GM11168 (cell line): ENCODE data around the gene NUMA1.

Source experiments
- in situ Hi-C: fragments of 300-500 bp; cut with MboI; formaldehyde crosslinking; loops from one replicate; pipeline ENCODE4 v1.12.0; 2022; ENCODE audit warnings: low sequenced_read_pairs; ENCODE audit not compliant: unreplicated experiment

NUMA1 gene

DNA sequence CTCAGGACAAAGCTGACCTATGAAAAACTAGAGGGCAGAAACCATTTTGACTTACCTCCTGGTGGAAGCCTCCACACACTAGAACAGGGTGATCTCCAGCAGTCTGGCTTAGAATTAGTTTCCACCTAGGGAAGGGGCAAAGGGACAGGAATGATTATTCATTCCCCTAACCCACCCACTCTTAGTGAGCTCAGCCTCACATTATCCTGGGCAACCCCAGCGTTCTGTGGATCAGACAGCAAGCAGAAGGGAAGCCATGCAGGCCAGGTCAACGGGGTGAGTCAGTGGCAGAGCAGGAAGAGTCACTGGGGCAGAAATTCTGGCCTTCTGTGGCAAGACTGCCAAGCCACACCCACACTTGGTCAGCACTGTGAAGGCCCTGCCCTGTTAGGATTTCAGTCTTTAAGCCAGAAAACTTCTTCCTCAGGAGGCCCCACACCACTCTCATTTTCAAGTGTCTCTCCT, 10.5 kb downstream of the NUMA1 start:
- in situ Hi-C loops, result no loop called here

- in situ Hi-C loops, result no loop called here
Observed at GRCh38 chr11:72069200-72069599, 11.1 kb downstream of the NUMA1 start.

DNA sequence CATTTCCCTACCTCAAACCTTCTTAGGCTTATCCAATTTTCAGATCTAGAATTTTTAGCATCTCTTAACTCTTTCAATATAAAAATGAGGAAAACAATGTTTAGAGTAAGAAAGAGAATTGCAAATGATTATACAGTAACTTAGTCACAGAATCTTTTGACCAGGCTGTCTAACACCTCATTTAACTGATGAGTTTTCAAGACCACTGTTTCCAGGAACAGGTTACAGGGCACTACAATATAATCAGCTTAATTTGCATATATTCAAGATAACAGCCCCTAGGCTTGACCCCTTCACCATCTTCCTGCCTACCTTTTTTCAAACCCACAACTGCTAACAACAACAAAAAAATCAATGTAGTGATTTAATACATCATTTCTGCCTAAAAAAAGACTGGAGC, 12.7 kb downstream of the NUMA1 start:
- in situ Hi-C loops, result no loop called here

DNA sequence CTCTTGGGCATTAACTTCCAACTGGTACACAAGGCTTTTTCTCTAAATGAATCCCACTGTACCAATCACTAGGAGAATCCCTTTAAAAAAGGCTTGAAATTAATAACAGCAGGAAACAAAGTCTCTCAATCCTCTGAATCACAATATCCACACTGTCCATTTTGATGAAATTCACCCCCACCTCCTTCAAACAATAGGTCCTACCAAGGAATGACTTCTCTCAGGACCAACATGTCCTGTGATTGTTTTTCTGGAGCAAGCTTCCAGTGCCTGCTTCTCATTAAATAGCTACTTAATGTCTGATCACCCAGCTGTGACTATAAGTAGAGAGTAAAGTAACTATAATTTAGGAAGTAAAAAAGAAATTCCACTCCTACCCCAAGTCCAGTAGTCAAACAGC, 13.1 kb downstream of the NUMA1 start:
- in situ Hi-C loops, result no loop called here

GRCh38 chr11:72066855-72067254, 13.5 kb downstream of the NUMA1 start:
- in situ Hi-C loops, result no loop called here

DNA sequence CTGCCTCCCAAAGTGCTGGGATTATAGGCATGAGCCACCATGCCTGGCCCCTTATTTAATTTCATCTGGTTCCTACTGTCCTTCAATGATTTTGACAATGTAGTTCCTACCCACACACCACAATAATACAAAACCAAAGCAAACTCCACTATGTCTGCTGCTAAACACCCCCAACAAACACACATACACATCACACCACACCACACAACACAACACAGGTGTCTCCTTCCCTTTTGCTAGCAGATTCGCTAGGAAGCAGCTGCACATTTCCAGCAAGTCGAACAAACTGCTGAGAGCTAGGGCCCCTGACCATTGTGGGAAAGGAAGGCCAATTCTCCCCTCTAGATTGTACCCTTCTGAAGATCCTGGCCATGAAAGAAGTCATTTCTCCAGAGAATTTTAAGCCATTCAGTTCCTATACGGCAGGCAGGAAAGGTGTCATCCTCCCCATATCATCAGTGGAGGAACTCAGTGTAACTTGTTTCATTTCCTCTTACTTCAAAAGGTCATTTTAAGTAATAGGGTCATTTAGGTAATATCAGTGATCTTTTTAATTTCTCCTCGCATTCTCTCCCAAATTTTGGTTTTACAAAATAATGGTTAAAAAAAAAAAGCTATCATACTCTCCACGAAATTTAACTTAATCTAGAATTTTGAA, 18.5 kb downstream of the NUMA1 start:
- in situ Hi-C loops, result no loop called here

DNA sequence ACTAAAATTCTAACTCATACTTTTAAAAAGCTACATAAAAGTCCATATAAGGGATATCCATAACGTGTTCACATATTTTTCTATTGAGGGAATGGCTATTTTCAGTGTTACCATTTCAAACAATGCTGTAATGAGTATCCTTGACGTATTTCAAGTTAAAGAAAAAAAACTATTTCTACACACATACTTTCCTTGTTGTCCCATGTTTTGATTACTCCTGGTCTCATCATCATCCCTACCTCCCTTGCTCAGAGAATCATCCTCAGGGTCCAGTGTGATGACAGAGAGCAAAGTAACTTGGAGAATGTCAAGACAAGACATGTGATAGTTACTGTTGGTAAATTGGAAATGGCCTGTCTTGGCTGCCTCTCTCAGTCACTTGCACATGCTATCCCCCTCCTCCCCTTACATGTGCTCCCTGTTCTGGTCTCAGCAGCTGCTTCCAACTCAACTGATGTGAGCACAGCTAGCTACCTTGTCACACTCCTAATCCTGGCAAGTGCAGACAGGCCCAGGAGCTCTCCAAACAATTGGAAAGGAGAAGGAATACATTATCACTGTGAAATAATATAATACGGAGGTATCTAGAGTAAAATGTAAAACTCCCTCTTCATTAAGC, 21.8 kb downstream of the NUMA1 start:
- in situ Hi-C loops, result no loop called here

DNA sequence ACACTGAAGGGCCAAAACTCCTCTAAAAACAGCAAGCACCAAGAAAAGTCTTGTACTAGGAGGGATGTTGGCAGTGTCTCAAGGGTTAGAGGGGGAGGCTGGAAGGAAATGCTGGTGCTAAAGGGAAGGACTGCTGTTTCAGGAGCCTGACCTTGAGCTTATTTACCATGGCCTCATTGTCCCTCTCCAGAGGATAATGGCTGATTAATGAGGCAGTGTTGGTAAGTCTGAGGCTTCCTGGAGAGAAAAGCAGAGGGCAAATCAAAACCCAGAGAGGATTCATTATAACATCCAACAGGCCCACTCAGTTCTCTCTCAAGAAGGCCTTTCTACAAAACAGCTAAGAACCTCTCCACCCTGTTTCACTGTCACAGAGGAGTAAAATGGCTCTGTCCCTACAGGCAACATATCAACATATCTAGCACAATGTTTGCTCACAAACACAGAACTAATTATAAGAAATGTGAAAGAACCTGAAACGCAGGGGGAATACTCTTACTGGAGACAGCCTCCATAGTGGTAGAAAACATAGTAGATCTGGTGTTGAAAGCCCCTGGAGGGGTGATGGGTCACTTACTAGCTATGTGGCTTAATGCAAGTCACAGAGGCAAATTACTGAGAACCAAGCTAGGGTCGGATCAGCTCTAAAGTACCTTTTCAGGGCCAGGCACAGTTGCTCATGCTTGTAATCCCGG, 31.4 kb downstream of the NUMA1 start:
- in situ Hi-C loops, result no loop called here

DNA sequence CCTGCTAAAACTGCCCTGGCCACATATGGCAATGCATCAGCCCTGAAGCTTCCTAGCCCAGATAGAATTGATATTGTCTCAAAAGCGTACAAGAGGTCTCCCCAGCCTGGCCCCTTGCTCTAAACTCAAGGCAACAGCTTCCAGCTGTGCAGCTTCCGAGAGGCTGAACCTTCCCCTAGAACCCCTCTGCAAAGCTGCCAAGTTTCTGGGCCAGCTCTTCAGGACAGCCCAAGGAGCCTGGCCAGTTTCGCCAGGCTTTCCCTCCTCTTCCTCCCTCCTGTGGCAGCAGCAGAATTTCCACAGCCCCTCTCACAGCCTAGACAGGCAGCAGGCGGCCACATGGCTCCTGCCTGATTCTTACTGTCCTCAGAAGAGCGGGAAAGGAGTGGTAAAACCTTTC, 34.5 kb downstream of the NUMA1 start:
- in situ Hi-C loops, result no loop called here

DNA sequence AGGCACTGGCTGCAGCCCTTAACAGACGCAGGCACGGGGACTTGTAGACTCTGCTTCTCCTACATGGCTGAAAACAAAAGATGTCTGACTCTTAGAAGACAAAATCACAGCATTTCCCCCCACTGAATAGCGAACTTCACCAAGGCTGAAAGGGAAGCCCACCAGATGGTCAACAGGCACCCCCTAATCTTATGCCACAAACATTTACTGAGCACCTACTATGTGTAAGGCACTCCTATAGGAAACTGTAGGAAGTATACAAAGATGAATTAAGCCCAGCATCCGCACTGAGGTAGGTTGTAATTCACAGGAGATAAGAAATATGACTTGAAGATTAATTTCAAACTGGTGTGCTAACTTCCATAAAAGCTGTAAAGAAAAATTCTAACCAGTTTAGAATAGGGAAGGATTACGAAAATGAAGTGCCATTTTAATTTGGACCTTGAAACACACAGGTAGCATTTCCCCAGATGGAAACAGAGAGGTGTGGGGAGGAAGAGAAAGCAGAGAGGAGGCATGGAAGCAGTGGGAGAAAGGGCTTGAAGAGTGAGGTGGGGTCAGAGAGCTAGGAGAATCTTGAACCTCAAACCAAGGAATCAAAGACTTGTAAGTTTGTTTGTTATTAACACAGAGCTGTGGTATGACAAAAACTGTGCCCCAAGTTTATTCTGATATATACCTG, 38.1 kb downstream of the NUMA1 start:
- in situ Hi-C loops, result no loop called here

DNA sequence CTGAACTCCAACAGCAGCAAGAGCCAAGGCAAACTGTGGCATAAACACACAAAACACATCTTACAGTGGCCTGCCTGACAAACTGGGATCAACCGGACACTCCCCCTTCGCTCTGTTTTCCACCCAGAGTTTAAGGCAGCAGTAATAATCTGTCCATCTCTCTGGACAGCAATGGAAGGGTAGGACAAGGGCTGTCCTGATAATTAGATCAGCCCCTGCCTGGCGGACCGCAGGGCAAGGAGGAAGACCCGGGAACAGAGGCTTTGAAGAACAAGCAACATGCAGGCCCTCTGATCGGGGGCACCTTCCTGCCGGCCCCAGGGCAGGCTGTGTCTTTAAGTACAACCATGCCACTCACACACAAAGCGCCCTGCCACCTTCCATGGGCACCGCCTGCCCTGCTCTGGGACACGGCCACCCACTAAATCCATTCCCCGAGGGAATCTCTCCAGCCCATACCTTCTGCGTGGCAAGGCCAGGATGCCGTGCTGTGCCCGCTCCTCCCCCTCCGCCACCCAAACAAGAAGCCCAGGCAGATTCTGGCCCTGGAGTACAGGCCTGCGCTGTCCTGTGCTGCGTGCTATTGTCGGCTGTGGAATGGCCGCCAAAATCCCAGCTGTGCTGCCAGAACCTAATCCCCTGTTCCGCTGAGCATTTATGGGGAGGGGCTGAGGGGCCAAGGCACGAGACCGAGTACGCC, 38.8 kb downstream of the NUMA1 start:
- in situ Hi-C loops, result no loop called here

- in situ Hi-C loops, result no loop called here
Observed at GRCh38 chr11:72040491-72041363, 39.6 kb downstream of the NUMA1 start.

- in situ Hi-C loops, result no loop called here
Observed at GRCh38 chr11:72039856-72040401, 40.4 kb downstream of the NUMA1 start.

GRCh38 chr11:72039031-72039855, 41.1 kb downstream of the NUMA1 start:
- in situ Hi-C loops, result no loop called here

- in situ Hi-C loops, result no loop called here
Observed at GRCh38 chr11:72038491-72038890, 41.9 kb downstream of the NUMA1 start.

DNA sequence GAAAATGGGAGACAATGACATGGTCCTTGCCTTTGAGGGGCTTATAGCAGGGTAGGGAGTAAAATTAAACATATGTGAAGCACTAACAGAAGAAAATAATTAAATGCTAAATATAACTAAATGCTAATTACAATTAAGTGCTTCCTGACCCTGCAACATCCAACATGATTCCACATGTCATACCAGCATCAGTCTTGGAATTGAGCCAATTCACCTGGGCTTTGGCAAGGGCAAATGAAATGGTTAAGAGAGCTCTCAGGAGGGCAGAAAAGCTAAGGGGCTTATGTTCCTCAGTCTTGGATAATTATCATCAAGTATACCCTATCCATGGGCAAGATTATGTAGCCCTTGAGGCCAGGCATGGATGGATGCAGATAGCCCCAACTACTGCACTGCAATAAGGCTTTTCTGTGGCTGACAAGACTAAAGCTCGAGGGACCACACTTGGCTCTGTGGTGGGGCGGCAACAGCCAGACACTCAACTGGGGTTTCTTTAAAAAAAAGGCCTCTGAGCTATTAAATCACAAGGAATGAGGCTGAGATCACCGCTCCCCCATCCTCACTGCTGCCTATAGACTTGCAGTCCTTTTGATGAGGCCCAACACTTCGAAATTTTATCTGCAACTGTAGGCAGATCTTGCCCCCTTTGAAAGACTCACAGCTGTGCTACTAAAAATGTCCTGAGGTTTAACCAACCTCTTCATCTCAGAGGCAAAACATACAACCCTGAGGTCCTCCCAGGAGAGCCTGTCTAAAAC, 42.6 kb downstream of the NUMA1 start:
- in situ Hi-C loops, result no loop called here

DNA sequence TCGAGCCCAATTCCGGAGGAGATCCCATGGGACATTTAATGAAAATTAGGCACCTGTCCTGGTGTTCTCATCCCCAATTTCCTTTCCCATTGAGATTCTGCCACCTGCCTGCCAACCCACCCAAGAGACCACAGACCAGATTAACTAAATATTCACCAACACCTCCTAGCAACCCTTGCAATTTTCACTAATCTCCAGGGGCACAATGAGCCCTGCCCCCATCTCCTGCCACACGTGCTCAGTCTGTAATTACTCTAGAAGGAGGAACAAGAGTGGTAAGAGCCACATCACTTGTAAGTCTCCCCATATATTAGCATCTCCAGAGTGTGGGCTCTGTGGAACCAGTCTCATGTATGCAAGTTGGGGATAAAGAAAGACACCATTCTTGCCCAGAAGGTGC, 43.7 kb downstream of the NUMA1 start:
- in situ Hi-C loops, result no loop called here
